ENCODE measurements around the gene SIM2.

The SIM2 gene

DNA sequence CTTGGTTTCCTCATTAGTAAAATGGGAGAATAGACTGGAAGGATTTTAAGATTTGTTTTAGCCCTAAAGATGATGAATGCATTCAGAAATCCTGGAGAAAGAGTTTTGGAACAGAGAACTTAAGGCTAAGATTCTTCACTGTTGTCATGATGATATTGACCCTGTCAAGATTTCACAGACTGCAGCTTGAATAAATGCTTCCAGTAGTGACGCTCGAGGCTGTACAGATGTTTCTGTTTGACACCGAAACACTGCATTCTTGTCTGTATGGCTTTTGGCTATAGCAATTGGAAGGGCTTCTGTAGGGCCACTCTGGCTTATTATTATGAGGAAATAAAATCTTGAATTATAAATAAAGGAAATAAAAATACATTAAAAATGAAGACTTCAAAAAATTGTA is 25.7 kb downstream of the SIM2 start:
- no peak overlapping the region for H3K27ac Mint-ChIP-seq

DNA sequence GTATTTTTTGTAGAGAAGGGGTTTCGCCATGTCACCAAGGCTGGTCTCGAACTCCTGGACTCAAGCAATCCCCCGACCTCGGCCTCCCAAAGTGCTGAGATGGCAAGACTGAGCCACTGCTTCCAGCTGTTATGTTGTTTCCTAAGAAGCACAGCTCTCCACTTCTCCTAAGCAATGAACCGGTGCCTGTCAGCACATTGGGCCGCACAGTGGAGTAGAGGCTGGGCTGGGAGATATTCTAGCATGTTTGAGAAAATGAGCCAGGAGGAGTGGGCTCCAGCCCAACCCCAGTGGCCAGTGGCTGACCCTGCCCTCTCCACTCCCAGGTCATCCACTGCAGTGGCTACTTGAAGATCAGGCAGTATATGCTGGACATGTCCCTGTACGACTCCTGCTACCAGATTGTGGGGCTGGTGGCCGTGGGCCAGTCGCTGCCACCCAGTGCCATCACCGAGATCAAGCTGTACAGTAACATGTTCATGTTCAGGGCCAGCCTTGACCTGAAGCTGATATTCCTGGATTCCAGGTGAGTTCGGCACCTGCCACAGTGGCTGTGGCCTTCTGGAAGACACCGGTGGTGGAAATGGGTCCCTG is 27.0 kb downstream of the SIM2 start:
- no peak overlapping the region for H3K4me3 Mint-ChIP-seq
- CTCF ChIA-PET, result no interaction called here
- DNase-seq, result no peak
- H3K27ac Mint-ChIP-seq, result no peak overlapping the region
- H3K9me3 Mint-ChIP-seq, result no peaks in the 10 kb centered on the region
- H3K4me1 Mint-ChIP-seq, result no peaks in the 10 kb centered on the region
- no peaks in the 10 kb centered on the region for H3K36me3 Mint-ChIP-seq
- peaks cover 30% of the 10 kb centered on the region for H3K27me3 Mint-ChIP-seq

More for the DNA sequence above, 25.7 kb downstream of the SIM2 start:
- CTCF ChIA-PET, result interaction anchor here (2.1 kb wide), 1 partner anchor 21 kb away, joined by 5 read pairs; no protein-coding TSS in a partner anchor
- Mint-ChIP-seq H3K27me3 (peaks cover 35% of the 10 kb centered on the region), H3K9me3 (no peaks in the 10 kb centered on the region), H3K4me3 (no peak overlapping the region), H3K4me1 (no peaks in the 10 kb centered on the region), H3K36me3 (no peaks in the 10 kb centered on the region)
- DNase-seq, result no peak

- no peaks in the 10 kb centered on the region for H3K9me3 Mint-ChIP-seq
- no peak overlapping the region for H3K27ac Mint-ChIP-seq
- peaks cover 23% of the 10 kb centered on the region for H3K27me3 Mint-ChIP-seq
These were observed 29.0 kb downstream of the SIM2 start for GRCh38 chr21:36727866-36728265.

GRCh38 chr21:36728371-36729111 is 29.6 kb downstream of the SIM2 start:
- Mint-ChIP-seq H3K27me3 (peaks cover 16% of the 10 kb centered on the region), H3K4me3 (no peak overlapping the region), H3K36me3 (no peaks in the 10 kb centered on the region), H3K27ac (no peak overlapping the region), H3K4me1 (no peaks in the 10 kb centered on the region), H3K9me3 (no peaks in the 10 kb centered on the region)
- no peak for DNase-seq
- CTCF ChIA-PET, result no interaction called here

More at GRCh38 chr21:36727866-36728265, 29.0 kb downstream of the SIM2 start:
- Mint-ChIP-seq H3K4me1 (no peaks in the 10 kb centered on the region), H3K4me3 (no peak overlapping the region), H3K36me3 (no peaks in the 10 kb centered on the region)
- CTCF ChIA-PET, result no interaction called here
- DNase-seq, result no peak

- no peak overlapping the region for H3K4me3 Mint-ChIP-seq
- no peaks in the 10 kb centered on the region for H3K36me3 Mint-ChIP-seq
- CTCF ChIA-PET, result no interaction called here
- DNase-seq, result no peak
- no peak overlapping the region for H3K27ac Mint-ChIP-seq
- no peaks in the 10 kb centered on the region for H3K9me3 Mint-ChIP-seq
- H3K4me1 Mint-ChIP-seq, result no peaks in the 10 kb centered on the region
- H3K27me3 Mint-ChIP-seq, result peaks cover 10% of the 10 kb centered on the region
These were observed 30.5 kb downstream of the SIM2 start for GRCh38 chr21:36729310-36729970.

GRCh38 chr21:36730291-36731281 is 31.7 kb downstream of the SIM2 start:
- Mint-ChIP-seq H3K9me3 (no peaks in the 10 kb centered on the region), H3K27ac (no peak overlapping the region), H3K4me3 (no peak overlapping the region), H3K36me3 (no peaks in the 10 kb centered on the region), H3K27me3 (peaks cover 15% of the 10 kb centered on the region), H3K4me1 (no peaks in the 10 kb centered on the region)
- DNase-seq, result no peak
- CTCF ChIA-PET, result no interaction called here

GRCh38 chr21:36732217-36732616 is 33.3 kb downstream of the SIM2 start:
- Mint-ChIP-seq H3K4me3 (no peak overlapping the region), H3K36me3 (no peaks in the 10 kb centered on the region), H3K9me3 (no peaks in the 10 kb centered on the region), H3K27ac (no peak overlapping the region), H3K4me1 (no peaks in the 10 kb centered on the region), H3K27me3 (peaks cover 20% of the 10 kb centered on the region)
- CTCF ChIA-PET, result interaction anchor here (0.7 kb wide), 1 partner anchor 104 kb away, joined by 3 read pairs; no protein-coding TSS in a partner anchor
- DNase-seq, result no peak

DNA sequence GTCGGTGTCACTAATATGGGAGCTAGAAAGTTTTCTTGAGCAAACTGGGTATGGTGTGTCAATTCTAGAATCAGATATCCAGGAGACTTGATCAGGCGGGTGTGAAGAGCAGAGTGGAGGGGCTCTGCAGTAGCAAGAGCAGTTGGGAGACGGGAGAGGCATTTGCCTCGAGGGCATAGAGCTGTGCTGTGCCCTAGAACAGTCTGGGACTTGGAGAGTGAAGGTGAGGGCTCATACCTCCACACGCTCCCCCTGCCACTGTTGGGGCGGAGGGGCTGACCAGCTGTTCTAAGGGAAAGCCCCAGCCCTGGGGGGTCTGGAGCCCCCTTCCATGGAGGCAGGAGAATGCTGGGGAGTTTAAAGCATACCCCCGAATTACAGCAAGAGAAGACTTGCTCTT is 33.8 kb downstream of the SIM2 start:
- H3K9me3 Mint-ChIP-seq, result no peaks in the 10 kb centered on the region
- CTCF ChIA-PET, result no interaction called here
- no peaks in the 10 kb centered on the region for H3K36me3 Mint-ChIP-seq

DNA sequence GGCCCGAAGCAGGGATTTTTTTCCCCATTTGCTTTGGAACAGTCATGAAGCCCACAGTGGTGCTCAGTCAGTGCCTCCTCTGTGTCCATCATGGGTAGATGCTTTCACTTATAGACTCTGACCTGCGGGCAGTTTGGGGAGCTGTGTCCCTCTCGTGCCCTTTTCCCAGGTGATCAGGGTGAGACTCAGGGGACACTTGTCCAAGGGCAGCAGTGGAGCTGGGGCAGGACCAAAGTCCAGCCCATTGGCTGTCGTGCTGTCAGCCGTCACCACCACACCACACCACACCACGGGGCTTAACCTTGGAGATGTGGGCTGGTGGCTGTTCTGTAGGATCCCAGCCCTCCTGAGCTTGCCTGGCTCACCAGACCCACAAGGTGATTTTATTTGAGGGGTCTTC is 34.9 kb downstream of the SIM2 start:
- CTCF ChIA-PET, result no interaction called here
- no peaks in the 10 kb centered on the region for H3K4me1 Mint-ChIP-seq

More for the DNA sequence above, 33.8 kb downstream of the SIM2 start:
- Mint-ChIP-seq H3K27ac (no peak overlapping the region), H3K27me3 (peaks cover 17% of the 10 kb centered on the region), H3K4me3 (no peak overlapping the region), H3K4me1 (no peaks in the 10 kb centered on the region)
- no peak for DNase-seq

GRCh38 chr21:36734367-36735200 is 35.7 kb downstream of the SIM2 start:
- no peaks in the 10 kb centered on the region for H3K36me3 Mint-ChIP-seq
- CTCF ChIA-PET, result interaction anchor here (1.0 kb wide), 1 partner anchor 257 kb away, joined by 3 read pairs; no protein-coding TSS in a partner anchor
- H3K4me1 Mint-ChIP-seq, result no peaks in the 10 kb centered on the region
- peaks cover 23% of the 10 kb centered on the region for H3K27me3 Mint-ChIP-seq
- H3K27ac Mint-ChIP-seq, result no peak overlapping the region
- H3K4me3 Mint-ChIP-seq, result no peak overlapping the region
- H3K9me3 Mint-ChIP-seq, result no peaks in the 10 kb centered on the region
- DNase-seq, result no peak

More for the DNA sequence above, 34.9 kb downstream of the SIM2 start:
- H3K27me3 Mint-ChIP-seq, result peaks cover 22% of the 10 kb centered on the region
- no peak for DNase-seq
- no peaks in the 10 kb centered on the region for H3K36me3 Mint-ChIP-seq
- H3K27ac Mint-ChIP-seq, result no peak overlapping the region
- no peaks in the 10 kb centered on the region for H3K9me3 Mint-ChIP-seq
- no peak overlapping the region for H3K4me3 Mint-ChIP-seq

GRCh38 chr21:36735201-36735515 is 36.2 kb downstream of the SIM2 start:
- H3K4me1 Mint-ChIP-seq, result no peaks in the 10 kb centered on the region
- no peak for DNase-seq
- H3K27ac Mint-ChIP-seq, result no peak overlapping the region
- no peaks in the 10 kb centered on the region for H3K36me3 Mint-ChIP-seq
- H3K27me3 Mint-ChIP-seq, result peaks cover 29% of the 10 kb centered on the region
- no peak overlapping the region for H3K4me3 Mint-ChIP-seq
- CTCF ChIA-PET, result interaction anchor here (1.0 kb wide), 1 partner anchor 256 kb away, joined by 3 read pairs; no protein-coding TSS in a partner anchor
- H3K9me3 Mint-ChIP-seq, result no peaks in the 10 kb centered on the region

DNA sequence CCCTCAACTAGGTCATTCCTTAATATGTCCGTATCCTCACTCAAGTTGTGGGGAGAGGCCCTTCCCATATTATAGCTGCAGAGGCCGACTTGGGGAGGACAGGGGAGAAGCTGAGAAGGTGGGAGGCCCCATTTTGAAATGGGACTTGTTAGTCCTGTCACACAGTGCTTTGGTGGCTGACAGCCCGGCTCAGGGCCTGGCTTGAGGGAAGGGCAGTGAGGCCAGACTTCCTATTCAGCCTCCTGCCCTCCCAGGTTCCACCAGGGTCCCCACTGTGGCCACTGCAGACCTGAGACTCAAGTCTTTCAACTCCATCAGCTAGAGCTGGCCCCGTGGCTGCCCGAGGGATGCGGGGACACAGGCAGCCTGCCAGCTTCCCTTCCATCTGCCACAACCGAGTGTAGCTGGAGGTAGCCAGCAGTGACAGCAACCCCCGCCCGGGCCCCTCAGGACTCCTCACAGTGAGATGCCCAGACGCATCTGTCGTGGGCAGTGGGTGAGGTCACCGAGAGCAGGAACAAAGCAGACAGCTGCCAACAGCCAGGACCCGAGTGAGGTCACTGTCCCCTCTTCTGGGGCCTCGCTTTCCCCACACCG is 36.9 kb downstream of the SIM2 start:
- Mint-ChIP-seq H3K4me3 (no peak overlapping the region), H3K27me3 (peaks cover 34% of the 10 kb centered on the region), H3K9me3 (no peaks in the 10 kb centered on the region), H3K36me3 (no peaks in the 10 kb centered on the region), H3K4me1 (no peaks in the 10 kb centered on the region), H3K27ac (no peak overlapping the region)
- DNase-seq, result no peak
- CTCF ChIA-PET, result interaction anchor here (1.0 kb wide), 1 partner anchor 255 kb away, joined by 3 read pairs; no protein-coding TSS in a partner anchor
